Activated CD4-positive, alpha-beta T cell treated with anti-CD3 and anti-CD28 coated beads for 36 hours (primary cell): ENCODE results near the gene LRRC4. TPM values are rescaled to one million over a fixed set of nuclear protein-coding genes. Genes with fewer than 3 reads are reported as not detected.
A peak's percentile ranks its signal among the peaks of the same experiment; 100 is the strongest.

Source experiments
- ATAC-seq: fragments of 200-7000 bp; cut with Tn5 transposase; one replicate; pipeline ENCODE4 v1.10.0; 2021; ENCODE audit warnings: mild to moderate bottlenecking, moderate library complexity
- CTCF ChIA-PET: fragments of 350-600 bp; sonication (Branson Sonifier 250); formaldehyde crosslinking; loops from one replicate; lab custom pipeline; 2021; ENCODE audit warnings: antibody characterized with exemption; lab: Charles Lee
- POLR2A ChIA-PET: fragments of 350-600 bp; sonication (Branson Sonifier 250); formaldehyde crosslinking; loops from one replicate; lab custom pipeline; 2021; ENCODE audit warnings: antibody characterized with exemption, inconsistent platforms; lab: Charles Lee
- DNase-seq: peaks from one replicate; pipeline ENCODE4 v3.0.0-alpha.2; 2020
- H3K27ac Mint-ChIP-seq: one replicate; pipeline ENCODE4 v1.8.0; 2021; ENCODE audit warnings: mixed read lengths
- H3K27me3 Mint-ChIP-seq: one replicate; pipeline ENCODE4 v1.8.0; 2021; ENCODE audit warnings: mixed read lengths
- H3K36me3 Mint-ChIP-seq: one replicate; pipeline ENCODE4 v1.8.0; 2021; ENCODE audit warnings: low read depth, mixed read lengths
- H3K4me1 Mint-ChIP-seq: one replicate; pipeline ENCODE4 v1.8.0; 2021; ENCODE audit warnings: mixed read lengths
- H3K4me3 Mint-ChIP-seq: one replicate; pipeline ENCODE4 v1.8.0; 2021; ENCODE audit warnings: mild to moderate bottlenecking, moderate library complexity, mixed read lengths
- H3K9me3 Mint-ChIP-seq: one replicate; pipeline ENCODE4 v1.8.0; 2021; ENCODE audit warnings: low read depth, mixed read lengths
- intact Hi-C, 2 experiments: fragments of 100-400 bp; cut with DNase I in 1 of 2; cut with micrococcal nuclease in 1 of 2; formaldehyde crosslinking; loops; one replicate each; pipeline versions ENCODE4 v1.14.2 to v1.15.1; 2022 to 2024; cut with DNase I, micrococcal nuclease
- total RNA-seq, 2 experiments: library from RNA; stranded (reverse); gene quantifications; one replicate each; pipeline ENCODE4 v1.2.3, GENCODE V29; 2021

The LRRC4 gene
- total RNA-seq, 2 experiments from 2014 or later: 0.37 to 0.50 TPM

DNA sequence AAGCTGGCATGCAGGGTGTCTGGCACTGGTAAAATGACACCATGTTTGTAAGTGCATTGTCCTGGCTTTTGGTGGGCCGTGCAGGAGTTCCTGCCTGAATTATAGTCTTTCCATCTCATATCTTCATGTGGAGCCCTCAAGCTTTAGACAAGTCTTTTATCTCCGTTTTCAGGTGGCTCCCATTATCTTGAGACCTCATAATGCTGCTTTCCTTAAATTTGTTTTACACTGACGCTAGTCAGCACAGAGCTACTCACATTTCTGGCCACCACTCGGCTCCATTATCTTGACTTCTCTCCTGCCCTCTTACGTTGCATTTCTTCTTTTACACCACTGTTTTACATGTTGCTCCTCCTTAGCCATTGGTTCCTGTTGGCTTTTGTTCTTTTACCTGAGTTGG is 37.2 kb downstream of the LRRC4 start:
- no peak for ATAC-seq
- intact Hi-C loops: no loop called here
- CTCF ChIA-PET: no interaction called here

DNA sequence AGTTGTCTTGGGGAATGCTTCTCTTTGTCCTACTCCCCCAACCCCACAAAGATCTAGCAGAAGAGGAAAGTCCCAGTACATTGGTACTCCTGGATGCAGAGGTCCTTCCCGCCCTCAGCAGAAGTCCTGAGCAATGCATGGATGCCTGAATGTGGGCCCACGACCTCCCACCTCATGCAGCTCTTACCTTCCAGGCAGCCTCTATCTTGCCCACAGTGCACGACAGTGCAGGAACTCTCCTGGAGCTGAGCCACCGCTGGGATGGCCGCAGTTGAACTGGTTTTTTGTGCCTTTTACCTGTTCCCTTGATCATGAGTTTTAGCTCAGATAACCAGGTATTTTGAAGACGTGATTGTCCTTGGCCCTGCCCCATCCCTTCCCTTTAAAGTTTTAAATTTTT is 37.9 kb downstream of the LRRC4 start:
- no peaks in the 10 kb centered on the region for H3K27me3 Mint-ChIP-seq
- CTCF ChIA-PET: no interaction called here
- intact Hi-C loops: no loop called here

More for the DNA sequence above, 37.2 kb downstream of the LRRC4 start:
- H3K36me3 Mint-ChIP-seq: peaks cover 30% of the 10 kb centered on the region
- no peaks in the 10 kb centered on the region for H3K9me3 Mint-ChIP-seq
- H3K27ac Mint-ChIP-seq: no peak overlapping the region
- POLR2A ChIA-PET: no interaction called here
- no peak overlapping the region for H3K4me3 Mint-ChIP-seq
- no peaks in the 10 kb centered on the region for H3K4me1 Mint-ChIP-seq
- DNase-seq: no peak
- no peaks in the 10 kb centered on the region for H3K27me3 Mint-ChIP-seq

DNA sequence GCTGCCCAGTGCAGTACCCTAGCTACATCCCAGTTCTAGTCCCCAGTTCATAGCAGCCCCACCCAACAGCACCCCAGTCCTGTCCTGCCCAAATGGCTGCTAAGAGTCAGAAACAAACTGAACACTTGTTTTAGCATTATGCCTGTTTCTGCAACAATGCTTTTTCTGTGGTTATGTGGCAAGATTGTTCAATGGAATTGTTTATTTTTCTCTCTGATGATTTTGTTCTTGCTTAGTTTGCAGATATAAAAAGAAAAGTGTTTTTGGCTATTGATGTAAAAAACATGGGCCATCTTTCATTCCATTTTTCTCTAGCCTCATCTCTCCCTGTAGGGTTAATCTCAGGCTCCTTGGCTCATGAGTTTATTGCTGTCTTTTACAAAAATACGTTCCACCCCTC is 42.5 kb downstream of the LRRC4 start:
- Mint-ChIP-seq H3K27me3 (no peaks in the 10 kb centered on the region), H3K36me3 (peaks cover 28% of the 10 kb centered on the region)
- ATAC-seq: no peak

More for the DNA sequence above, 37.9 kb downstream of the LRRC4 start:
- Mint-ChIP-seq H3K27ac (no peak overlapping the region), H3K4me1 (no peaks in the 10 kb centered on the region), H3K36me3 (peaks cover 28% of the 10 kb centered on the region), H3K9me3 (no peaks in the 10 kb centered on the region), H3K4me3 (no peak overlapping the region)
- POLR2A ChIA-PET: no interaction called here
- ATAC-seq (no peak), DNase-seq (no peak)

DNA sequence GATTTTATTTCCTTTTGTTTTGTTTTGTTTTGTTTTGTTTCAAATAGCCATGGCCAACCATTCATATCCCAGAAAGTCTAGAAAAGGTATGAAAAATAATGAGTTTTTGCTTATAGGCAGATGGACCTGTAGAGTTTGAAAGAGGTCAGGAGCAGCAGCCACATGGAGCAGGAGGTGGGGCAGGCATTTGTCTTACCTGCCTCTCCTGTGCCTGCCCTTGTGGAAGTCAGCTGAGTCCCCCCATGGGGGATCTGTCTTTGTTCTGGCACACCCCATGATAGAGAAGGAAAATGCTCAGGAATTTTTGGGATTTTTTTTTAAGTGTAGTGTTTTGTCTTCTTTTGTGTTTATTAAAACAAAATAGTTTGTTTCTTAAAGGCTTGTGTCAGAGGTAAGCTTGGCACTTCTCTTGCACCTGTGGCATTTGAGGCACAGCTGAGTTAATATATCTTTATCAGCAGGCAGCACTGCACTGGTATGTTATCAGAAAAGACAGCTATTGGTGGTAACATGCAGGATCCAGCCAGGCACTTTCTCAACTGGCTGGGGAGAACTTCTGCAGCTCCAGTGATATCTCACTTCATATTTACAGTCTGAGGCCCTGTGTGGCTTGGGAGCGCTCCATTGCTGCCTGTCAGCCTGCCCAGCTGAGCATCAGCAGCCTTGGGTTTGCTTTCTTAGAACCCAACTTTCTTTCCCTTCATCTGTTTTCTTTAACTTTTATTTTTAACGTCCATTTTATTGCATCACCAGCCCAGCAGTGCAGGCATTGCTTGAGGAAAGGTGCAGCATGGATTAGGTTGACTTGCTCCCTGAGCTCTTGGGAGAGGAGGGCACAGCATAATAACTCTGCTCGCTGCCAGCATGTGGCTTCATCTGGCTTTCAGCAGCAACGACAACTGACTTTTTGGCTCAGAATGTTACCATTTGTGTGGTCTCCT is 44.4 kb downstream of the LRRC4 start:
- DNase-seq (no peak), ATAC-seq (no peak)
- Mint-ChIP-seq H3K4me3 (no peak overlapping the region), H3K36me3 (peaks cover 25% of the 10 kb centered on the region), H3K27me3 (no peaks in the 10 kb centered on the region), H3K4me1 (peaks cover 13% of the 10 kb centered on the region), H3K9me3 (no peaks in the 10 kb centered on the region), H3K27ac (no peak overlapping the region)
- intact Hi-C loops: no loop called here
- ChIA-PET CTCF (interaction anchor here (1.2 to 1.4 kb wide), 2 partner anchors 33 to 46 kb away, joined by 3 read pairs; no protein-coding TSS in a partner anchor), POLR2A (no interaction called here)

More for the DNA sequence above, 42.5 kb downstream of the LRRC4 start:
- ChIA-PET CTCF (interaction anchor here (1.0 kb wide), 1 partner anchor 12 kb away, joined by 4 read pairs; no protein-coding TSS in a partner anchor), POLR2A (no interaction called here)
- no peak overlapping the region for H3K27ac Mint-ChIP-seq
- no peaks in the 10 kb centered on the region for H3K9me3 Mint-ChIP-seq
- no peak for DNase-seq
- intact Hi-C loops: no loop called here
- no peak overlapping the region for H3K4me3 Mint-ChIP-seq
- H3K4me1 Mint-ChIP-seq: peaks cover 3% of the 10 kb centered on the region

DNA sequence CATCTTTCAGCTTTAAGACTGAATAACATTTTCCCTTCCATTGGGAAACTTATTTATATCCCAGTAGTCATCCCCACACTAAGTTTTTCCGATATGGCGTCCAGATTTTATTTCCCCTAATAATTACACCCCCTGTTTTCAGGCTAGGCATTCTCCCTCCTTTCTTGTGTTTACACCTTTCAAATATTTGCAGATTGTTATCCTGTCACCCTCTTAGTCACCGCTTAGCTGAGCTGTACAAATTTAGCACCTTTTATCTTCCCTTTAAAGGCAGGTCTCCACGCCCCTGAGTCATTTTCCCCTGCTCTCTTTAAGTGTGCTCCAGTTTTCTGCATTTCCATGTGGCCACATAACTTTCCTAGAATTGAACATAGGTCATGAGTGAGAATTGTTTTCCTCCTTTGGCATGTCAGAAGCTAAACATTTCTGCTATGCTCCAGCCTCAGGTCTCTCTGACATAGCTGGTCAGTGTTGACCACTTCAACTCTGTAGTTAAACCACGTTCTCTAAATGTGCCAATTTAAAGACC is 47.4 kb downstream of the LRRC4 start:
- CTCF ChIA-PET: no interaction called here
- Mint-ChIP-seq H3K27ac (no peak overlapping the region), H3K4me1 (peaks cover 32% of the 10 kb centered on the region), H3K4me3 (no peak overlapping the region), H3K9me3 (peaks cover 7% of the 10 kb centered on the region), H3K36me3 (peaks cover 24% of the 10 kb centered on the region), H3K27me3 (no peaks in the 10 kb centered on the region)
- peak; percentile 82 for ATAC-seq
- DNase-seq: peak; percentile 14
- POLR2A ChIA-PET: no interaction called here
- intact Hi-C loops: no loop called here

DNA sequence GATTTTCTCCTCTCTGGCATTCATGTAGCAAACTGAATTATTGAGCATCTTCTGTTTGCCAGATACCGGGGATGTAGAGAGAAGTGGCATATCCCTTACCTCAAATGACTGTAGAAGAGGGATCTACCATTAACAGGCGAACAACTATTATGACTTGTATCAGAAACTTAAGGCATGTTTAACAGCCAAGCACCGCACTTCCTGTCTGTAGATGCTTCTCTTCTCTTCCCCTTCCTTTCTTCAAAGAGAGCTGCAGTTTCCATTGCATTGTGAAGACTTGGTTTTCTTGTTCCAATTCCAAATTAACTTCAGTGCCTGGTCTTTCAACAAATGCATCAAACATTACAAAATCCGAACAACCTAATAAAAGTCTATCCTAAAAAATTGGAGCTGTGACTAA is 49.3 kb downstream of the LRRC4 start:
- Mint-ChIP-seq H3K4me1 (peaks cover 32% of the 10 kb centered on the region), H3K4me3 (no peak overlapping the region), H3K36me3 (peaks cover 39% of the 10 kb centered on the region), H3K9me3 (peaks cover 22% of the 10 kb centered on the region), H3K27ac (no peak overlapping the region), H3K27me3 (no peaks in the 10 kb centered on the region)
- intact Hi-C loops: no loop called here
- ATAC-seq (peak; percentile 16), DNase-seq (no peak)
- CTCF ChIA-PET: interaction anchor here (1.8 kb wide), 1 partner anchor 18 kb away, joined by 4 read pairs; no protein-coding TSS in a partner anchor
- POLR2A ChIA-PET: no interaction called here

DNA sequence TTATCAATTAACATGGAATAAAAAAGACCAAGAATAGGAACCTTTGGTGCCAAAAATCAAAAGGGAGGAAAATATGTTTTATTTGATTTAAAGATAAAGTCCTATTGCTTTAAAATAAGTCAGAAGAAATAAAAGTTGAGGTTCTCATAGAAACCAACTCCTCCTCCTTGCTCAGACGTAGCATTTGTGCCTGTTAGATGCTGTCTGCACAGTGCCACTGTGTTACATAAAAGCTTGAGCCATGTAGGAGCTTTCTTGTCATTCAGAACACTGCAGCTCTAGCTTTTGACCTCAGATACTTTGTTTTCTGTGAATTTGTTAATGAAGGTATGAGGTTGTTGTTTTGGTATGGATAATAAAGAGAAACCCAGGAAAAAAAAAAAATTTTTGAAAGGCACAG is 50.3 kb downstream of the LRRC4 start:
- CTCF ChIA-PET: interaction anchor here (0.6 to 1.8 kb wide), 4 partner anchors 10 to 188 kb away, joined by 3 to 5 read pairs (median 4); no protein-coding TSS in a partner anchor
- H3K27me3 Mint-ChIP-seq: no peaks in the 10 kb centered on the region
- no peak for DNase-seq
- H3K27ac Mint-ChIP-seq: no peak overlapping the region
- no peak overlapping the region for H3K4me3 Mint-ChIP-seq
- peaks cover 50% of the 10 kb centered on the region for H3K36me3 Mint-ChIP-seq
- no peak for ATAC-seq
- intact Hi-C loops: no loop called here
- peaks cover 32% of the 10 kb centered on the region for H3K4me1 Mint-ChIP-seq
- POLR2A ChIA-PET: no interaction called here
- H3K9me3 Mint-ChIP-seq: peaks cover 24% of the 10 kb centered on the region

DNA sequence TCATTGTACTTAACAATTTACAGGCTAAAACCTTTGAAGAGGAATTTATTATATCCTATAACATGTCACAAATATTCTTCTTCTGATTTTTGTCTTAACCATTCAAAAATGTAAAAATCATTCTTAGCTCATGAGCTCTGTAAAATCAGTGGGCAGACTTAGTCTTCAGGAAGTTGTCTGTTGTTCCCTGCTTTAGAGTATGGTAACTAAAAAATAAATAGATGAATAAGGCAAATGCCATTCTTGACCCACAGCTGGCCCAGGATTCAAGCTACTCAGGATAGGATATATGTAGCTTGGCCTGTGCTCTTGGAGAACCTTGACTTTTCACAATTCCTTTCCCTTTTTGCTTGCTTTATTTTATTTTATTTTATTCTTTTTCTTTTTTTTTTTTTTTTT is 51.5 kb downstream of the LRRC4 start:
- no peaks in the 10 kb centered on the region for H3K27me3 Mint-ChIP-seq

DNA sequence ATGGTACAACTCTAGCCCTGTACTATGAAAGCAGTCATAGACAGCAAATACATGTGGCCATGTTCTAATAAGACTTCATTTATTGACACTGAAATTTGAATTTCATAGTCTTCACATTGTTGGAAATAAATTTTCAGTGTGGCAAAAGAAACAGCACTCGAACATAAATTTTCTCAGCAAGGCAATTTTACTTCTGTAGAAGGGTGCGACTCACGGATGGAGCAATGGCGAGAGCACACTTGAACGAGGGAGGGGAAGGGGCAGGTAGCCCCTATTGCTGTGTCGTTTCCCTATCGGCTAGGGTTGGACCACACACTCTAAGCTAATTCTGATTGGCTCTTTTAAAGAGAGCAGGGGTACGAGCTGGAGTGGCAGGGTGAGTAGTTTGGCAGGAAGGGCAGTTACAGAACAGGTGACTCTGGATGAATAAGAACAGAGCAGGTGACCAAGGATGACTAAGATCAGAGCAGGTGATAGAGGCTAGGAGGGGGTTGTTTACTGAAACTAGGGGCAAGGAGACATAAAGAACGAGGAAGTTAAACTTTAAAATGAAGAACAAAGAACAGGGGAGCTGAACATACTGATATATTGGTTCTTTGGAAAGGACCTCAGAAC is 52.0 kb downstream of the LRRC4 start:
- ChIA-PET CTCF (no interaction called here), POLR2A (no interaction called here)
- no peak overlapping the region for H3K4me3 Mint-ChIP-seq
- no peak overlapping the region for H3K27ac Mint-ChIP-seq
- peaks cover 62% of the 10 kb centered on the region for H3K36me3 Mint-ChIP-seq
- ATAC-seq: no peak
- peaks cover 24% of the 10 kb centered on the region for H3K9me3 Mint-ChIP-seq
- H3K4me1 Mint-ChIP-seq: peaks cover 32% of the 10 kb centered on the region
- no peaks in the 10 kb centered on the region for H3K27me3 Mint-ChIP-seq
- DNase-seq: no peak
- intact Hi-C loops: no loop called here

More for the DNA sequence above, 51.5 kb downstream of the LRRC4 start:
- POLR2A ChIA-PET: no interaction called here
- Mint-ChIP-seq H3K36me3 (peaks cover 57% of the 10 kb centered on the region), H3K4me1 (peaks cover 32% of the 10 kb centered on the region), H3K27ac (no peak overlapping the region), H3K9me3 (peaks cover 24% of the 10 kb centered on the region), H3K4me3 (no peak overlapping the region)
- intact Hi-C loops: no loop called here
- CTCF ChIA-PET: no interaction called here
- DNase-seq (no peak), ATAC-seq (no peak)

DNA sequence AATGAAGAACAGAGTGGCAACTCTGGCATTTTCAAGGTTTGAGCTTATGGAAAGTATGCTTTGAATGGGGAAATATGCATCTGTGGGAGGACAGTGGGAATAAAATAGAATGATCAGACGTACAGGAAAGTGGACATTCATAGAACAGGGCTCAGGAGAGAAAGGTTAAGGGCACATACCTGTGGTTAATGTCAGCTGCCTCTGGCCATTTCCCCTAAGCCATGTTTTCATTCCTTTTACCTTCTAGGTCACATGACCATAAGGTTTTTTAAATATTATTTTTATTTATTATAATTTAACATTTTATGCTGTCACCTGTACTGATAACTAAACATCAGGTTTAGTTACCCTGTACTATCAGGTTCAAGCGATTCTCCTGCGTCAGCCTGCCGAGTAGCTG is 52.8 kb downstream of the LRRC4 start:
- peaks cover 24% of the 10 kb centered on the region for H3K9me3 Mint-ChIP-seq
- peaks cover 28% of the 10 kb centered on the region for H3K4me1 Mint-ChIP-seq
- CTCF ChIA-PET: no interaction called here

More for the DNA sequence above, 52.8 kb downstream of the LRRC4 start:
- Mint-ChIP-seq H3K36me3 (peaks cover 66% of the 10 kb centered on the region), H3K27me3 (no peaks in the 10 kb centered on the region), H3K27ac (no peak overlapping the region), H3K4me3 (no peak overlapping the region)
- DNase-seq (no peak), ATAC-seq (no peak)
- POLR2A ChIA-PET: no interaction called here
- intact Hi-C loops: no loop called here
